WI38 (cell line): Measurements from ENCODE around the gene GGN.

Experiments
- H3K4me3 ChIP-seq: 2 replicates; pipeline ENCODE4 v1.5.1; 2011; ENCODE audit warnings: low read depth, mild to moderate bottlenecking, control low read depth, low read length
- CTCF ChIP-seq: IDR thresholded peaks from 2 replicates; pipeline ENCODE4 v1.5.1; 2012; ENCODE audit warnings: low read depth, mild to moderate bottlenecking, control low read depth, low read length

The GGN gene

GRCh38 chr19:38360351-38360750, 27.5 kb downstream of the GGN start:
- no peak for TF ChIP-seq CTCF
- no peak overlapping the region for H3K4me3 ChIP-seq

- no peak overlapping the region for H3K4me3 ChIP-seq
- no peak for TF ChIP-seq CTCF
These were observed 28.4 kb downstream of the GGN start for GRCh38 chr19:38359242-38360021.

- no peak overlapping the region for H3K4me3 ChIP-seq
- no peak for TF ChIP-seq CTCF
These were observed 29.8 kb downstream of the GGN start for GRCh38 chr19:38358071-38358470.

- no peak for TF ChIP-seq CTCF
These were observed 31.8 kb downstream of the GGN start for GRCh38 chr19:38355728-38356725.

GRCh38 chr19:38352611-38353010, 35.2 kb downstream of the GGN start:
- H3K4me3 ChIP-seq: no peak overlapping the region
- no peak for TF ChIP-seq CTCF

More at GRCh38 chr19:38355728-38356725, 31.8 kb downstream of the GGN start:
- no peak overlapping the region for H3K4me3 ChIP-seq

- no peak overlapping the region for H3K4me3 ChIP-seq
- no peak for TF ChIP-seq CTCF
These were observed 35.9 kb downstream of the GGN start for GRCh38 chr19:38351865-38352395.
